Natural killer cell (primary cell): ENCODE measurements around the gene FGFRL1. TPM values are rescaled to one million over a fixed set of nuclear protein-coding genes. Genes with fewer than 3 reads are reported as not detected.

Experiments used
- ATAC-seq, 3 donors: fragments of 150-1000 bp in 2 of 3; fragments of 200-7000 bp in 1 of 3; cut with Tn5 transposase; 1 replicate in 1 of 3; 2 replicates in 2 of 3; pipeline ENCODE4 v1.10.0; 2021; ENCODE audit warnings: mild to moderate bottlenecking in 2 of 3, moderate library complexity in 2 of 3
- DNase-seq, 2 donors: peaks; one replicate each; pipeline versions ENCODE4 v3.0.0 to v3.0.0-alpha.2; 2013 to 2021; ENCODE audit warnings: mixed read lengths in 1 of 2
- H3K27ac ChIP-seq: one replicate; pipeline ENCODE4 v1.5.1; 2013; ENCODE audit warnings: mild to moderate bottlenecking, low read length
- H3K27me3 ChIP-seq: one replicate; pipeline ENCODE4 v1.6.1; 2013; ENCODE audit warnings: low read length; ENCODE audit not compliant: control insufficient read depth, insufficient read depth
- H3K36me3 ChIP-seq: one replicate; pipeline ENCODE4 v1.6.1; 2013; ENCODE audit warnings: low read length; ENCODE audit not compliant: control insufficient read depth, insufficient read depth
- H3K4me1 ChIP-seq: one replicate; pipeline ENCODE4 v1.6.1; 2013; ENCODE audit warnings: low read length; ENCODE audit not compliant: control insufficient read depth, insufficient read depth
- H3K4me3 ChIP-seq: one replicate; pipeline ENCODE4 v1.5.1; 2013; ENCODE audit warnings: low read length
- H3K9me3 ChIP-seq: one replicate; pipeline ENCODE4 v1.6.1; 2013; ENCODE audit warnings: low read length; ENCODE audit not compliant: control insufficient read depth, insufficient read depth
- H3K27ac Mint-ChIP-seq, 2 donors: one replicate each; pipeline ENCODE4 v1.8.0; 2022; ENCODE audit warnings: mild to moderate bottlenecking in 2 of 2, mixed read lengths in 2 of 2, moderate library complexity in 1 of 2
- H3K27me3 Mint-ChIP-seq, 2 donors: one replicate each; pipeline ENCODE4 v1.8.0; 2022; ENCODE audit warnings: low read depth in 2 of 2, mixed read lengths in 2 of 2
- H3K36me3 Mint-ChIP-seq: one replicate; pipeline ENCODE4 v1.8.0; 2022; ENCODE audit warnings: mixed read lengths
- H3K4me1 Mint-ChIP-seq, 2 donors: one replicate each; pipeline ENCODE4 v1.8.0; 2022; ENCODE audit warnings: mixed read lengths in 2 of 2
- H3K4me3 Mint-ChIP-seq: one replicate; pipeline ENCODE4 v1.8.0; 2022; ENCODE audit warnings: mild to moderate bottlenecking, moderate library complexity, mixed read lengths
- H3K9me3 Mint-ChIP-seq, 2 donors: one replicate each; pipeline ENCODE4 v1.8.0; 2022; ENCODE audit warnings: mixed read lengths in 2 of 2
- WGBS: methylation state at CpG from one replicate; pipeline ENCODE4 v1.1.7; 2013; ENCODE audit warnings: missing lambda C conversion rate; ENCODE audit not compliant: insufficient coverage; 5-methylcytosine and 5-hydroxymethylcytosine counted together
- intact Hi-C: fragments of 100-400 bp; cut with micrococcal nuclease; formaldehyde crosslinking; loops from one replicate; pipeline ENCODE4 v1.14.2; 2022
- total RNA-seq, 4 donors: library from RNA; stranded (reverse); fragments of 120-200 nt in 1 of 4; gene quantifications; one replicate each; pipeline versions ENCODE4 v1.2.3 to v1.2.4, GENCODE V29; 2013 to 2022
- TF ChIP-seq, protein P1 (sequence below): fragments of 200-600 bp; IDR thresholded peaks from one replicate; pipeline ENCODE4 v1.8.0; 2022; ENCODE audit warnings: antibody characterized with exemption

The FGFRL1 gene
- total RNA-seq, 3 donors from 2014 or later (not counting 1 experiment from before 2014, with no cell fraction given): 28.0 to 39.8 (median 32.5) TPM

DNA sequence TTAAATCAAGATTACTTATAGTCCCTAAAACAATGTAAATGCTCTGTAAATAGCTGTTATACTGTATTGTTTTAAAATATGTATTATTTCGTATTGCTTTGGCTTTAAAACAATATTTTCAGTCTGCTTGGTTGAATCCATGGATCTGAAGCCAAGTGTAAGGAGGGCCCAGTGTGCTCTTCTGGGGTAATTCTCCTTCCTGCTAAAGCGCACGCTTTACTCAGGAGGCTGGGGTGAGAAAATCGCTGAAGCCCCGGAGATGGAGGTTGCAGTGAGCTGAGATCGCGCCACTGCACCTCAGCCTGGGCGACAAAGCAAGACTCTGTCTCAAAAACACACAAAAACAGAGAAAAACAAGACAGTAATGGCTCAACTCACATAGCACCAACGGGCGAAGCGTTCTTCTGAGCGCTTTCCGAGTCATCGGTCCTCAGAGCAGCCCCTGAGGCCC, 25.0 kb upstream of the FGFRL1 start:
- peaks cover 5% of the 10 kb centered on the region for H3K36me3 ChIP-seq
- 5% methylated on average over 14 of the region's 14 CpGs for WGBS
- no peaks in the 10 kb centered on the region for H3K9me3 ChIP-seq
- Mint-ChIP-seq H3K36me3 (no peaks in the 10 kb centered on the region), H3K27ac (peak overlapping the region; percentile 80 to 81), H3K4me3 (peak overlapping the region; percentile 93), H3K4me1 (peaks cover 23 to 29% of the 10 kb centered on the region in 2 donors), H3K9me3 (no peaks in the 10 kb centered on the region), H3K27me3 (no peaks in the 10 kb centered on the region)
- DNase-seq (no peak), ATAC-seq (peak; percentile 33 to 53 (median 35))
- peaks cover 30% of the 10 kb centered on the region for H3K4me1 ChIP-seq
- TF ChIP-seq, protein P1, sequence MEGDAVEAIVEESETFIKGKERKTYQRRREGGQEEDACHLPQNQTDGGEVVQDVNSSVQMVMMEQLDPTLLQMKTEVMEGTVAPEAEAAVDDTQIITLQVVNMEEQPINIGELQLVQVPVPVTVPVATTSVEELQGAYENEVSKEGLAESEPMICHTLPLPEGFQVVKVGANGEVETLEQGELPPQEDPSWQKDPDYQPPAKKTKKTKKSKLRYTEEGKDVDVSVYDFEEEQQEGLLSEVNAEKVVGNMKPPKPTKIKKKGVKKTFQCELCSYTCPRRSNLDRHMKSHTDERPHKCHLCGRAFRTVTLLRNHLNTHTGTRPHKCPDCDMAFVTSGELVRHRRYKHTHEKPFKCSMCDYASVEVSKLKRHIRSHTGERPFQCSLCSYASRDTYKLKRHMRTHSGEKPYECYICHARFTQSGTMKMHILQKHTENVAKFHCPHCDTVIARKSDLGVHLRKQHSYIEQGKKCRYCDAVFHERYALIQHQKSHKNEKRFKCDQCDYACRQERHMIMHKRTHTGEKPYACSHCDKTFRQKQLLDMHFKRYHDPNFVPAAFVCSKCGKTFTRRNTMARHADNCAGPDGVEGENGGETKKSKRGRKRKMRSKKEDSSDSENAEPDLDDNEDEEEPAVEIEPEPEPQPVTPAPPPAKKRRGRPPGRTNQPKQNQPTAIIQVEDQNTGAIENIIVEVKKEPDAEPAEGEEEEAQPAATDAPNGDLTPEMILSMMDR: no peak
- intact Hi-C loops: loop anchor here (2.0 kb wide), 1 partner anchor 244 kb away; no protein-coding TSS in a partner anchor
- H3K27me3 ChIP-seq: no peaks in the 10 kb centered on the region
- peak overlapping the region; percentile 73 for H3K4me3 ChIP-seq
- peak overlapping the region; percentile 70 for H3K27ac ChIP-seq

DNA sequence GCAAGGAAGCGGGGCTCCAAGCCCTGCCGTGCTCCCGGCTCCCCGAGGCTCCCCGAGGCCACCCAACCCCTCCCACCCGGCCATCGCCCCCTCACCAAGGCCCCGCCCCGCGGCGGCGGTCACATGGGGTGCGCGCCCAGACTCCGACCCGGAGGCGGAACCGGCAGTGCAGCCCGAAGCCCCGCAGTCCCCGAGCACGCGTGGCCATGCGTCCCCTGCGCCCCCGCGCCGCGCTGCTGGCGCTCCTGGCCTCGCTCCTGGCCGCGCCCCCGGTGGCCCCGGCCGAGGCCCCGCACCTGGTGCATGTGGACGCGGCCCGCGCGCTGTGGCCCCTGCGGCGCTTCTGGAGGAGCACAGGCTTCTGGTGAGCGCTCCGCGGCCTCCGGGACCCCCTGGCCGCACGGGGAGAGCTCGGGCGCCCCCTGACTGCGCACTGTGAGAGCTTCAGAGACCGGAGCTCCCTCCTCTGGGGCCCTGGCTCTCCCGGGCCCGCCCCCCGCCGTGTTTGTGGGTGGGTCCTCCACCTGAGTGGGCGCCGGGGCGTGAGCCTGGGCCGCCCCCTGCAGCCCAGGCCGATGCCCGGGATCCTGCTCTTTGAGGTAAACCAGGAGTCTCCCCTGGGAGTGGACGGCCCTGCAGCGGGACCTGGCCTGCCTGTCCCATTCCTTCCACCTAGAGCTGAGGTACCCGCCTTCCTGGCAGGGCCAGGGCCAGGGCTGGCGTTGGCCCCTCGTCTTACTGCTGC, 24.4 kb upstream of the FGFRL1 start, which contains the start of gene IDUA:
Gene IDUA, plus strand, starts transcription at position 166 of the 745 bp plus-strand sequence. Its CDS starts 41 bp downstream, at position 207.
- peaks cover 5% of the 10 kb centered on the region for H3K36me3 ChIP-seq
- Mint-ChIP-seq H3K9me3 (no peaks in the 10 kb centered on the region), H3K27ac (peak within 1 kb of the TSS; percentile 80 to 81), H3K4me3 (peak within 1 kb of the TSS; percentile 93), H3K36me3 (no peaks in the 10 kb centered on the region), H3K27me3 (no peaks in the 10 kb centered on the region), H3K4me1 (peaks cover 23 to 29% of the 10 kb centered on the region in 2 donors)
- DNase-seq (peak; percentile 77 to 92), ATAC-seq (peak; percentile 86 to 91 (median 86))
- TF ChIP-seq, protein P1: peak; percentile 68
- H3K9me3 ChIP-seq: no peaks in the 10 kb centered on the region
- H3K4me3 ChIP-seq: peak within 1 kb of the TSS; percentile 73
- H3K4me1 ChIP-seq: peaks cover 30% of the 10 kb centered on the region
- H3K27ac ChIP-seq: peak within 1 kb of the TSS; percentile 70
- no peaks in the 10 kb centered on the region for H3K27me3 ChIP-seq
- intact Hi-C loops: loop anchor here (2.0 kb wide), 1 partner anchor 244 kb away; no protein-coding TSS in a partner anchor
- WGBS: 1% methylated on average over 67 of the region's 69 CpGs

DNA sequence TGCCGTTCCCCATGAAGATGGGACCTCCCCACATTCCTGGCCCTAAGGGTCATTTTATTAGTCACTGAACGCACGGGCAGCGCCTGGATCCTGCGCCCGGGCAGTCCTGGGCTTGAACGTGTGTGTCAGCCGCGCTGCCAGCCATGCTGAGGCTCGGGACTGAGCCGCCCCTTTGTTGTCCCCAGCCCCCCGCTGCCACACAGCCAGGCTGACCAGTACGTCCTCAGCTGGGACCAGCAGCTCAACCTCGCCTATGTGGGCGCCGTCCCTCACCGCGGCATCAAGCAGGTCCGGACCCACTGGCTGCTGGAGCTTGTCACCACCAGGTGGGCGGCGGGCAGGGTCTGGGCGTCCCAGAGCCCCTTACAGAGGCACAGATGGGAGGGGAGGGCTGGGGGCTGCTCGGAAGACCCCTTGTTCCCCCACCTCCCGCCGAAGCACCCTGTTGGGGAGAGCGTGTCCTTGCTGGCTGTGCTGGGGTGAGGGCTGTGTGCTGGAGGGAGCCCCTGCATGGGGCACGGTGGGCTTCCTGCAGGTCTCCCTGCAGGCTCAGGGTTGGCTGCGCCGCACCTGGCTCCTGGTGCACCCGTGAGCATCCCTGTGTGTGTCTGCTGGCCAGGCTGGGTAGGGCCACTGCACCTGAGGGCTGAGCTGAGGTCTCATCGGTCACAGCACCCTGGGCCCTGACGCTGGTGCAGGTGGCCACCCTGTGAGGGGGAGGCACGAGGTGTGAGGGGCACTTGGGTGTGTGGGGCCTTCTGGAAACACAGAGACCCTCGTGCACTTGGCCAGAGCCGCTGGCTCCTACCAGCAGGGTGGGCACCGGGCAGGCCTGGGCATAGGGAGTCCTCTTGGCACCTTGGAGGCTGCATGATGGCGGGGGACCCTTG, 23.6 kb upstream of the FGFRL1 start:
- H3K4me1 Mint-ChIP-seq: peaks cover 21 to 27% of the 10 kb centered on the region in 2 donors
- WGBS: 89% methylated on average over 37 of the region's 37 CpGs
- H3K27ac ChIP-seq: peak overlapping the region; percentile 17
- peaks cover 30% of the 10 kb centered on the region for H3K4me1 ChIP-seq
- ATAC-seq (no peak), DNase-seq (no peak)
- no peaks in the 10 kb centered on the region for H3K27me3 Mint-ChIP-seq
- H3K9me3 ChIP-seq: no peaks in the 10 kb centered on the region
- H3K36me3 ChIP-seq: peaks cover 5% of the 10 kb centered on the region
- TF ChIP-seq, protein P1: no peak
- intact Hi-C loops: loop anchor here (2.0 kb wide), 1 partner anchor 245 kb away; no protein-coding TSS in a partner anchor
- peak overlapping the region; percentile 84 for H3K4me3 Mint-ChIP-seq
- peak overlapping the region; percentile 35 to 38 for H3K27ac Mint-ChIP-seq
- no peaks in the 10 kb centered on the region for H3K9me3 Mint-ChIP-seq
- no peaks in the 10 kb centered on the region for H3K27me3 ChIP-seq
- H3K4me3 ChIP-seq: peak overlapping the region; percentile 29
- H3K36me3 Mint-ChIP-seq: no peaks in the 10 kb centered on the region
